HepG2 (cell line): ENCODE data around the gene THSD1.

ENCODE experiments used
- BRCA1 ChIP-seq: sonication (generic); formaldehyde crosslinking; IDR thresholded peaks from 2 replicates; pipeline ENCODE4 v1.4.0; 2020; ENCODE audit warnings: missing genetic modification reagents
- CREB1 ChIP-seq, 2 experiments: fragments of 450-650 bp in 1 of 2; IDR thresholded peaks; 2 replicates each; pipeline ENCODE4 v1.6.1; 2016 to 2017; ENCODE audit warnings: control low read depth in 1 of 2, mild to moderate bottlenecking in 1 of 2, missing compliant biosample characterization in 1 of 2, missing genetic modification characterization in 1 of 2
- EHMT2 ChIP-seq: fragments of 200-600 bp; sonication (generic); IDR thresholded peaks from 2 replicates; pipeline ENCODE4 v1.7.0; 2017; ENCODE audit warnings: antibody characterized with exemption, low read depth, low read length, borderline replicate concordance
- MED8 ChIP-seq: sonication (generic); formaldehyde crosslinking; IDR thresholded peaks from 2 replicates; pipeline ENCODE4 v1.8.1; 2023; ENCODE audit warnings: mild to moderate bottlenecking, missing genetic modification reagents; ENCODE audit not compliant: insufficient replicate concordance
- SRSF9 ChIP-seq: fragments of 200-400 bp; formaldehyde crosslinking; IDR thresholded peaks from 2 replicates; pipeline ENCODE4 v1.6.1; 2018; ENCODE audit warnings: borderline replicate concordance, mild to moderate bottlenecking, low read depth, low read length; ENCODE audit not compliant: insufficient read depth, poor library complexity, severe bottlenecking
- TF ChIP-seq, protein P1 (sequence below): sonication (generic); formaldehyde crosslinking; IDR thresholded peaks from 2 replicates; pipeline ENCODE4 v1.5.0; 2020; ENCODE audit warnings: mild to moderate bottlenecking, missing genetic modification reagents, moderate library complexity

DNA sequence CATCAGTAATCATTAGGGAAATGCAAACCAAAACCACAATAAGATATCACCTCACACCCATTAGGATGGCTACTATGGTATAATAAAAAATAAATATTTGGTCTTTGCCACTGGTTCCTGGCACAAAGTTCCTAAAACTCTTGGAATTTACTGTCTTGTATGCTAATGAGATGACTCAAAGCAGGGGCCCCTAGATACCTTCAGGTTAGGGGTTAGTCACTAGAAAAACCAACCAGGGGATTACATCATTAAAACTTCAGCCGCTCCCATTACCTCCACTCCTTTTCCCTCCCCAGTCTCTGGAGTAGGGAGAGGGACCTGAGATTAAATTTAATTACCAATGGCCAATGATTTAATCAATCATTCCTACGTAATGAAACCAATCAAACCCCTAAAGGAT is 49.6 kb downstream of the THSD1 start:
- TF ChIP-seq CREB1 (IDR thresholded peaks at IDR 0.05) (no peak), CREB1 (CRISPR knock-in tag; IDR thresholded peaks at IDR 0.05) (no peak), MED8 (no peak), BRCA1 (CRISPR knock-in tag) (no peak), EHMT2 (no peak), SRSF9 (no peak)
- TF ChIP-seq, protein P1, sequence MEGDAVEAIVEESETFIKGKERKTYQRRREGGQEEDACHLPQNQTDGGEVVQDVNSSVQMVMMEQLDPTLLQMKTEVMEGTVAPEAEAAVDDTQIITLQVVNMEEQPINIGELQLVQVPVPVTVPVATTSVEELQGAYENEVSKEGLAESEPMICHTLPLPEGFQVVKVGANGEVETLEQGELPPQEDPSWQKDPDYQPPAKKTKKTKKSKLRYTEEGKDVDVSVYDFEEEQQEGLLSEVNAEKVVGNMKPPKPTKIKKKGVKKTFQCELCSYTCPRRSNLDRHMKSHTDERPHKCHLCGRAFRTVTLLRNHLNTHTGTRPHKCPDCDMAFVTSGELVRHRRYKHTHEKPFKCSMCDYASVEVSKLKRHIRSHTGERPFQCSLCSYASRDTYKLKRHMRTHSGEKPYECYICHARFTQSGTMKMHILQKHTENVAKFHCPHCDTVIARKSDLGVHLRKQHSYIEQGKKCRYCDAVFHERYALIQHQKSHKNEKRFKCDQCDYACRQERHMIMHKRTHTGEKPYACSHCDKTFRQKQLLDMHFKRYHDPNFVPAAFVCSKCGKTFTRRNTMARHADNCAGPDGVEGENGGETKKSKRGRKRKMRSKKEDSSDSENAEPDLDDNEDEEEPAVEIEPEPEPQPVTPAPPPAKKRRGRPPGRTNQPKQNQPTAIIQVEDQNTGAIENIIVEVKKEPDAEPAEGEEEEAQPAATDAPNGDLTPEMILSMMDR (CRISPR knock-in tag), result no peak
